ENCODE data around the gene UAP1L1. TPM values are rescaled to one million over a fixed set of nuclear protein-coding genes. Genes with fewer than 3 reads are reported as not detected.

The UAP1L1 gene
- total RNA-seq, 2 experiments from 2014 or later = 6.5 to 6.8 TPM

DNA sequence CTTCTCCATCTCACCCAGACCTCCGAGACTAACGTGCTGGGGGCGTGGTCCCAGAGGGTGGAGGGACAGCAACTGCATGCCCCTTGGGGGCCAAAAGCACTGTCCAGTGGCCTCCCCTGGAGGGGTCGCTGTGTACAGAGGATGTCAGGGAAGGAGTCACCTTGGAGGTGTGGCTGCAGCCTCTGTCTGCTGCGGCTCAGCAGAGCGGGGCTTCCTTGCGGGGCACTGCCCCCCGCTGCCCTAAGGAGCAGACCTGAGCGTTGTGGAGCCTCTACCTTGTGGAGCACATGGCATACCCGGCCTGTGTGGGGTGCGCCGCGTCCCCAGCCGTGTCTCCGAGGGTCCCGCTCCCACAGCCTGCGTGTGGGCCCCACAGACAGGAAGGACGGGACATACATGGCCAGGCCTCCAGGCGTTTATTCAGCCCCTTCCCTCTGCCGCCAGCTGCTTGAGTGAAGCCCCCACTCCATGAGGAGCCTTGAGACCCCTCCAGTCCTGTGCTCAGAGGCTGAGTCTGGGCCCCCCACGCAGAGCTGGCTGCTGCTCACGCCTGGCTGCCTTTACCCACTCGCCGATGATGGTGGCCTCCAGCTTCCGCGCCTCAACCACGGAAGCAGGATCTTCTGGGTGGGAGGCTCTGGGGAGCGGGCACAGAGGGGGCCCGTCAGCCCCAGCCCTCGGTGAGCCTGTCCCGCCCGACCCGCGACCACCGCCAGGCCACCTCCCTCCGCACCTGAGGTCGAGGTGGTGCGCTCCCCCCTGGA is 33.0 kb downstream of the UAP1L1 start:
- peaks cover 26% of the 10 kb centered on the region for H3K4me1 ChIP-seq (ENCODE audit: insufficient read depth, low read length)
- no peaks in the 10 kb centered on the region for H3K4me1 Mint-ChIP-seq (ENCODE audit: low read depth)
- H3K9me3 Mint-ChIP-seq = no peaks in the 10 kb centered on the region
- TF ChIP-seq, protein P1, sequence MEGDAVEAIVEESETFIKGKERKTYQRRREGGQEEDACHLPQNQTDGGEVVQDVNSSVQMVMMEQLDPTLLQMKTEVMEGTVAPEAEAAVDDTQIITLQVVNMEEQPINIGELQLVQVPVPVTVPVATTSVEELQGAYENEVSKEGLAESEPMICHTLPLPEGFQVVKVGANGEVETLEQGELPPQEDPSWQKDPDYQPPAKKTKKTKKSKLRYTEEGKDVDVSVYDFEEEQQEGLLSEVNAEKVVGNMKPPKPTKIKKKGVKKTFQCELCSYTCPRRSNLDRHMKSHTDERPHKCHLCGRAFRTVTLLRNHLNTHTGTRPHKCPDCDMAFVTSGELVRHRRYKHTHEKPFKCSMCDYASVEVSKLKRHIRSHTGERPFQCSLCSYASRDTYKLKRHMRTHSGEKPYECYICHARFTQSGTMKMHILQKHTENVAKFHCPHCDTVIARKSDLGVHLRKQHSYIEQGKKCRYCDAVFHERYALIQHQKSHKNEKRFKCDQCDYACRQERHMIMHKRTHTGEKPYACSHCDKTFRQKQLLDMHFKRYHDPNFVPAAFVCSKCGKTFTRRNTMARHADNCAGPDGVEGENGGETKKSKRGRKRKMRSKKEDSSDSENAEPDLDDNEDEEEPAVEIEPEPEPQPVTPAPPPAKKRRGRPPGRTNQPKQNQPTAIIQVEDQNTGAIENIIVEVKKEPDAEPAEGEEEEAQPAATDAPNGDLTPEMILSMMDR (IDR thresholded peaks at IDR 0.05) = no peak
- H3K27ac ChIP-seq (ENCODE audit: low read depth in 1 of 2, low read length in 2 of 2) = no peak overlapping the region
- no peak overlapping the region for H3K4me3 Mint-ChIP-seq
- H3K36me3 Mint-ChIP-seq (ENCODE audit: low read depth) = peaks cover 28% of the 10 kb centered on the region
- peaks cover 74% of the 10 kb centered on the region for H3K36me3 ChIP-seq (ENCODE audit: insufficient read depth, low read length)
- no peaks in the 10 kb centered on the region for H3K9me3 ChIP-seq (ENCODE audit: control insufficient read depth in 1 of 2, insufficient read depth in 1 of 2, low read length in 2 of 2)
- DNase-seq = no peak
- CTCF ChIA-PET = no interaction called here
- ATAC-seq (ENCODE audit: poor library complexity) = no peak
- no peak overlapping the region for H3K27ac Mint-ChIP-seq
- H3K27me3 Mint-ChIP-seq = no peaks in the 10 kb centered on the region
- H3K27me3 ChIP-seq (ENCODE audit: control insufficient read depth in 1 of 2, insufficient read depth in 2 of 2, low read length in 2 of 2) = no peaks in the 10 kb centered on the region
- no peak overlapping the region for H3K4me3 ChIP-seq (ENCODE audit: low read length)
- intact Hi-C loops (cut with DNase I, micrococcal nuclease) = no loop called here
- POLR2A ChIA-PET = no interaction called here

DNA sequence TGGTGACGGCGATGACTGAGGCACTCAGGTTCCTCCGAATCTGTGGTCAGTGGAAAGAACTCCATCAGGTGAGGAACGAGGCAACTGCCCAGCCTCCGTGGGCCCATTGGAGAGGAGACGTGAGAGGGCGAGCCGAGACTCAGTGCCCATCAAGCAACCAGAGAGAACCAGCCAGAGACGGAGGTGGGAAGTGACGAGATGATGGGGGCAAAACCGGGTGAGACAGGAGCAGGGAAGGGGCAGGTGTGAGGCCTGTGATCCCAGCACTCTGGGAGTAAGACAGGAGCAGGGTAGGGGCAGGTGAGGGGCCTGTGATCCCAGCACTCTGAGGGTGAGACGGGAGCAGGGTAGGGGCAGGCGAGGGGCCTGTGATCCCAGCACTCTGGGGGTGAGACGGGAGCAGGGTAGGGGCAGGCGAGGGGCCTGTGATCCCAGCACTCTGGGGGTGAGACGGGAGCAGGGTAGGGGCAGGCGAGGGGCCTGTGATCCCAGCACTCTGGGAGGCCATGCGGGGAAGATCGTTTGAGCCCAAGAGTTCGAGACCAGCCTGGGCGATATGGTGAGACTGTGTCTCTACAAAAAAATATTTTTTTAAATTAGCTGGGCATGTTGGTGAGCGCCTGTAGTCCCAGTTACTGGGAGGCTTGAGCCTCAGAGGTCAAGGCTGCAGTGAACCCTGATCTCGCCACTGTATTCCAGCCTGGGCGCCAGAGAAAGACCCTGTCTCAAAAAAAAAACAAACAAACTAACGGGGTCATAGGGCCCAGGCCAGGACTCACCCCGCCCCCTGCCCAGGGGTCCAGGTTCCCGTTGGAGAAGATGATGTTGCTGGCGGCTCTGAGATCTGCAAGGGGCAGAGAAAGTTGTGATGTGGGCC is 33.8 kb downstream of the UAP1L1 start:
- intact Hi-C loops (cut with DNase I, micrococcal nuclease) = no loop called here
- Histone ChIP-seq H3K27me3 (ENCODE audit: control insufficient read depth in 1 of 2, insufficient read depth in 2 of 2, low read length in 2 of 2) (no peaks in the 10 kb centered on the region), H3K4me3 (ENCODE audit: low read length) (no peak overlapping the region), H3K4me1 (ENCODE audit: insufficient read depth, low read length) (peaks cover 28% of the 10 kb centered on the region), H3K36me3 (ENCODE audit: insufficient read depth, low read length) (peaks cover 66% of the 10 kb centered on the region), H3K9me3 (ENCODE audit: control insufficient read depth in 1 of 2, insufficient read depth in 1 of 2, low read length in 2 of 2) (no peaks in the 10 kb centered on the region), H3K27ac (ENCODE audit: low read depth in 1 of 2, low read length in 2 of 2) (no peak overlapping the region)
- Mint-ChIP-seq H3K9me3 (no peaks in the 10 kb centered on the region), H3K27me3 (no peaks in the 10 kb centered on the region), H3K4me3 (peak overlapping the region; percentile 51), H3K27ac (no peak overlapping the region), H3K4me1 (ENCODE audit: low read depth) (no peaks in the 10 kb centered on the region), H3K36me3 (ENCODE audit: low read depth) (peaks cover 28% of the 10 kb centered on the region)
- POLR2A ChIA-PET = interaction anchor here (1.0 kb wide), 1 partner anchor 112 kb away, joined by 5 read pairs; no protein-coding TSS in a partner anchor
- DNase-seq (no peak), ATAC-seq (ENCODE audit: poor library complexity) (no peak)
- CTCF ChIA-PET = no interaction called here
- TF ChIP-seq, protein P1 (IDR thresholded peaks at IDR 0.05) = no peak

DNA sequence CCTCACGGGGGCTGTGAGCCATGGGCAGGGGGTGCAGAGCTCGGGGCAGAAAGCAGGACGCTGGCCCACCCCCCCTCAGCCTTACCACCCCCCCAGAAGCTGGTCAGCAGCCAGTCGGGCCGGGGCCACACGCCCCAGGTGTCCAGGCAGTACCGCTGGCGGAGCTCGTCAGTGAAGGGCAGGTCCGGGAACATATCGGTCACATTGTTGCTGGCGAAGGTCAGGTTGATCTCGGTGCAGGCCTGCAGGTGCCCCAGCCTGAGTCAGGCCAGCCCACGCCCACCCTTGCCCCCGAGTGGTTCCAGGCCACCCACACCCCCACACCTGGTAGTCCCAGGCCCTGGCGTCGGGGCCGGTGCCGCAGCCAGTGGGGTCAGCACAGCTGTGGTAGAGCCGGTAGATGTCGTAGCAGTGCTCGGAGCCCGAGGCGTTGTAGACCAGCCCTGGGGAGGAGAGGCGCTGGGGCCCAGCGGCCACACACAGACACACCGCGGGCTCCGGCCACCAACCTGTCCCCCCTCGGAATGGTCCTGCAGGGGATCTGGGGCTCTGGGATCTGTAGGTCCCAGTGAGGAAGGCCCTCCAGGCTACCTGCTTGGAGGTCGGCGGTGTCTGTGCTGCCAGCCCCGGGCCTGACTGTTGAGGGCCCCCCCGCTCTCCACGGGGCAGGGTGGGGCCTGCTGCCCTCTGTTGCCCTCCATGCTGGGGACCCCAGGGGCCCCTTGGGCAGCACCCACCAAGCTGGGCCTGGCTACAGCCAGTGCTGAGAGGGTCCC is 34.7 kb downstream of the UAP1L1 start:
- no peak overlapping the region for H3K27ac Mint-ChIP-seq

More for the DNA sequence above, 34.7 kb downstream of the UAP1L1 start:
- H3K9me3 ChIP-seq (ENCODE audit: control insufficient read depth in 1 of 2, insufficient read depth in 1 of 2, low read length in 2 of 2) = no peaks in the 10 kb centered on the region
- Mint-ChIP-seq H3K4me3 (no peak overlapping the region), H3K4me1 (ENCODE audit: low read depth) (no peaks in the 10 kb centered on the region), H3K9me3 (no peaks in the 10 kb centered on the region), H3K36me3 (ENCODE audit: low read depth) (peaks cover 28% of the 10 kb centered on the region), H3K27me3 (no peaks in the 10 kb centered on the region)
- peaks cover 58% of the 10 kb centered on the region for H3K36me3 ChIP-seq (ENCODE audit: insufficient read depth, low read length)
- TF ChIP-seq, protein P1 (IDR thresholded peaks at IDR 0.05) = no peak
- CTCF ChIA-PET = no interaction called here
- intact Hi-C loops (cut with DNase I, micrococcal nuclease) = no loop called here
- H3K4me3 ChIP-seq (ENCODE audit: low read length) = no peak overlapping the region
- H3K27me3 ChIP-seq (ENCODE audit: control insufficient read depth in 1 of 2, insufficient read depth in 2 of 2, low read length in 2 of 2) = no peaks in the 10 kb centered on the region
- H3K4me1 ChIP-seq (ENCODE audit: insufficient read depth, low read length) = peaks cover 28% of the 10 kb centered on the region
- ATAC-seq (ENCODE audit: poor library complexity) (no peak), DNase-seq (peak in 1 of 14 experiments; percentile 35)
- POLR2A ChIA-PET = interaction anchor here (1.0 kb wide), 1 partner anchor 111 kb away, joined by 5 read pairs; no protein-coding TSS in a partner anchor
- H3K27ac ChIP-seq (ENCODE audit: low read depth in 1 of 2, low read length in 2 of 2) = no peak overlapping the region

Measured in CD4-positive, alpha-beta T cell (primary cell).